B cell (primary cell): ENCODE results near the gene MRPL32. TPM values are rescaled to one million over a fixed set of nuclear protein-coding genes. Genes with fewer than 3 reads are reported as not detected.

Experiments
- ATAC-seq: fragments of 200-7000 bp; cut with Tn5 transposase; one replicate; pipeline ENCODE4 v1.10.0; 2021; ENCODE audit warnings: low read depth, mild to moderate bottlenecking, moderate number of reproducible peaks, moderate library complexity
- CTCF ChIA-PET: fragments of 350-600 bp; sonication (Branson Sonifier 250); formaldehyde crosslinking; loops from one replicate; lab custom pipeline; 2021; ENCODE audit warnings: antibody characterized with exemption, inconsistent platforms; lab: Charles Lee
- POLR2A ChIA-PET: fragments of 350-600 bp; sonication (Branson Sonifier 250); formaldehyde crosslinking; loops from one replicate; lab custom pipeline; 2021; ENCODE audit warnings: antibody characterized with exemption; lab: Charles Lee
- DNase-seq: peaks from one replicate; pipeline ENCODE4 v3.0.0; 2013
- H2AFZ ChIP-seq: 2 replicates; pipeline ENCODE4 v1.6.1; 2012; ENCODE audit warnings: mild to moderate bottlenecking, low read depth, low read length; ENCODE audit not compliant: insufficient read depth, poor library complexity, severe bottlenecking
- H3K27ac ChIP-seq, 2 donors: 1 replicate in 1 of 2; 2 replicates in 1 of 2; pipeline ENCODE4 v1.5.1; 2012 to 2013; ENCODE audit warnings: low read length in 2 of 2, mild to moderate bottlenecking in 2 of 2, moderate library complexity in 1 of 2
- H3K27me3 ChIP-seq, 4 experiments: fragments of 200-600 bp in 1 of 4; sonication (generic) in 1 of 4; replicated peaks in 1 of 4; 1 replicate in 2 of 4; 2 replicates in 2 of 4; pipeline versions ENCODE4 v1.6.1 to v1.7.0; 2013 to 2016; ENCODE audit warnings: low read length in 3 of 4, mild to moderate bottlenecking in 2 of 4, mixed read lengths in 1 of 4, moderate library complexity in 1 of 4; ENCODE audit not compliant: insufficient read depth in 4 of 4, control insufficient read depth in 3 of 4; ENCODE audit errors: control extremely low read depth in 1 of 4
- H3K36me3 ChIP-seq, 2 experiments: replicated peaks in 1 of 2; 1 replicate in 1 of 2; 2 replicates in 1 of 2; pipeline versions ENCODE4 v1.6.1 to v1.7.1; 2013; ENCODE audit warnings: low read length in 1 of 2; ENCODE audit not compliant: insufficient read depth in 2 of 2, control insufficient read depth in 1 of 2; ENCODE audit errors: control extremely low read depth in 1 of 2, extremely low read depth in 1 of 2
- H3K4me1 ChIP-seq, 2 donors: fragments of 200-600 bp in 1 of 2; sonication (generic) in 1 of 2; 1 replicate in 1 of 2; 2 replicates in 1 of 2; pipeline versions ENCODE4 v1.5.1 to v1.6.1; 2013 to 2017; ENCODE audit warnings: low read length in 2 of 2; ENCODE audit not compliant: control insufficient read depth in 2 of 2, insufficient read depth in 2 of 2
- H3K4me2 ChIP-seq: replicated peaks from 2 replicates; pipeline ENCODE3; 2012; ENCODE audit warnings: mild to moderate bottlenecking, low read depth, low read length; ENCODE audit not compliant: poor library complexity, severe bottlenecking
- H3K4me3 ChIP-seq, 5 experiments: fragments of 200-600 bp in 1 of 5; sonication (generic) in 1 of 5; 1 replicate in 3 of 5; 2 replicates in 2 of 5; pipeline versions ENCODE4 v1.5.1 to v1.7.0; 2011 to 2016; ENCODE audit warnings: low read length in 4 of 5, mild to moderate bottlenecking in 4 of 5, low read depth in 2 of 5, control low read depth in 1 of 5, moderate library complexity in 1 of 5; ENCODE audit not compliant: insufficient read depth in 1 of 5; ENCODE audit errors: control extremely low read depth in 1 of 5, extremely low read depth in 1 of 5
- H3K79me2 ChIP-seq: fragments of 200-600 bp; sonication (generic); one replicate; pipeline ENCODE4 v1.6.0; 2016; ENCODE audit warnings: low read length; ENCODE audit not compliant: control insufficient read depth, insufficient read depth
- H3K9ac ChIP-seq: fragments of 200-600 bp; sonication (generic); 2 replicates; pipeline ENCODE4 v1.6.1; 2017; ENCODE audit warnings: mild to moderate bottlenecking, low read length, moderate library complexity
- H3K9me3 ChIP-seq, 3 donors: one replicate each; pipeline versions ENCODE4 v1.6.1 to v1.7.1; 2013; ENCODE audit warnings: low read length in 2 of 3; ENCODE audit not compliant: control insufficient read depth in 2 of 3, insufficient read depth in 1 of 3; ENCODE audit errors: control extremely low read depth in 1 of 3
- H4K20me1 ChIP-seq: 2 replicates; pipeline ENCODE4 v1.6.0; 2012; ENCODE audit warnings: mild to moderate bottlenecking, low read length; ENCODE audit not compliant: insufficient read depth, control insufficient read depth, poor library complexity, severe bottlenecking
- H3K27ac Mint-ChIP-seq: one replicate; pipeline ENCODE4 v1.8.0; 2021; ENCODE audit warnings: mixed read lengths
- H3K27me3 Mint-ChIP-seq: one replicate; pipeline ENCODE4 v1.8.0; 2021; ENCODE audit warnings: mixed read lengths
- H3K4me1 Mint-ChIP-seq: one replicate; pipeline ENCODE4 v1.8.0; 2021; ENCODE audit warnings: mixed read lengths
- H3K4me3 Mint-ChIP-seq: one replicate; pipeline ENCODE4 v1.8.0; 2021; ENCODE audit warnings: mixed read lengths
- H3K9me3 Mint-ChIP-seq: one replicate; pipeline ENCODE4 v1.8.0; 2022; ENCODE audit warnings: mixed read lengths; ENCODE audit not compliant: insufficient read depth
- CTCF ChIP-seq: fragments of 200-600 bp; IDR thresholded peaks from one replicate; pipeline ENCODE4 v1.8.0; 2022; ENCODE audit warnings: antibody characterized with exemption, mild to moderate bottlenecking
- EZH2 ChIP-seq: IDR thresholded peaks from 2 replicates; pipeline ENCODE4 v1.6.1; 2012; ENCODE audit warnings: borderline replicate concordance, low read depth, mild to moderate bottlenecking, moderate library complexity, low read length; ENCODE audit not compliant: insufficient read depth, poor library complexity, severe bottlenecking
- WGBS: methylation state at CpG from one replicate; pipeline ENCODE4 v1.1.5; 2013; ENCODE audit warnings: missing lambda C conversion rate; ENCODE audit not compliant: insufficient coverage; 5-methylcytosine and 5-hydroxymethylcytosine counted together
- intact Hi-C: fragments of 100-400 bp; cut with micrococcal nuclease; formaldehyde crosslinking; loops from one replicate; pipeline ENCODE4 v1.10.0; 2022
- polyA plus RNA-seq: library from polyadenylated mRNA; depleted of rRNA; stranded (reverse); fragments of >200 nt; gene quantifications from 2 replicates; pipeline ENCODE4 v1.2.3, GENCODE V29; 2012
- total RNA-seq, 2 donors: library from RNA; stranded (reverse); fragments of 120-200 nt in 1 of 2; gene quantifications; 1 replicate in 1 of 2; 2 replicates in 1 of 2; pipeline versions ENCODE4 v1.2.3 to v1.2.4, GENCODE V29; 2013 to 2022

MRPL32 gene
- total and polyA plus RNA-seq, 2 donors (not counting 1 experiment from before 2014, with no cell fraction given), result 25.3 to 31.7 TPM

- Histone ChIP-seq H2AFZ (no peak overlapping the region), H3K79me2 (no peaks in the 10 kb centered on the region), H3K9ac (no peak overlapping the region), H3K36me3 (no peaks in the 10 kb centered on the region), H3K9me3 (no peaks in the 10 kb centered on the region), H3K4me3 (no peak overlapping the region), H3K4me2 (no peak overlapping the region), H3K4me1 (no peaks in the 10 kb centered on the region), H3K27ac (no peak overlapping the region), H3K27me3 (no peaks in the 10 kb centered on the region), H4K20me1 (no peaks in the 10 kb centered on the region)
- ChIA-PET POLR2A (no interaction called here), CTCF (interaction anchor here (0.8 kb wide), 1 partner anchor 35 kb away, joined by 3 read pairs; no protein-coding TSS in a partner anchor)
- Mint-ChIP-seq H3K27me3 (peaks cover 5% of the 10 kb centered on the region), H3K4me1 (peaks cover 1% of the 10 kb centered on the region), H3K9me3 (no peaks in the 10 kb centered on the region), H3K27ac (no peak overlapping the region), H3K4me3 (no peak overlapping the region)
- DNase-seq (no peak), ATAC-seq (no peak)
- WGBS, result 100% methylated on average over 1 of the region's 2 CpGs
- intact Hi-C loops, result no loop called here
- TF ChIP-seq EZH2, result no peak
- TF ChIP-seq CTCF, result no peak
These were observed 15.3 kb downstream of the MRPL32 start for GRCh38 chr7:42947521-42947920.

- Histone ChIP-seq H3K36me3 (no peaks in the 10 kb centered on the region), H3K4me2 (no peak overlapping the region), H3K9me3 (peaks cover 0 to 1% (median 0%) of the 10 kb centered on the region in 3 donors), H3K4me3 (no peak overlapping the region), H2AFZ (no peak overlapping the region), H3K27me3 (no peaks in the 10 kb centered on the region), H3K4me1 (no peaks in the 10 kb centered on the region), H3K79me2 (no peaks in the 10 kb centered on the region), H3K9ac (no peak overlapping the region), H3K27ac (no peak overlapping the region), H4K20me1 (no peaks in the 10 kb centered on the region)
- no CpG with 5 or more reads among the region's 3 CpGs for WGBS
- CTCF ChIA-PET, result no interaction called here
- no peak overlapping the region for H3K4me3 Mint-ChIP-seq
- H3K27ac Mint-ChIP-seq, result no peak overlapping the region
- no peak for TF ChIP-seq CTCF
- no peak for TF ChIP-seq EZH2
- H3K27me3 Mint-ChIP-seq, result peaks cover 5% of the 10 kb centered on the region
- DNase-seq (no peak), ATAC-seq (no peak)
- POLR2A ChIA-PET, result no interaction called here
- no peaks in the 10 kb centered on the region for H3K9me3 Mint-ChIP-seq
- H3K4me1 Mint-ChIP-seq, result peaks cover 1% of the 10 kb centered on the region
- intact Hi-C loops, result no loop called here
These were observed 18.2 kb downstream of the MRPL32 start for GRCh38 chr7:42950417-42950816.
